ENCODE data around the gene HOXA10.

DNA sequence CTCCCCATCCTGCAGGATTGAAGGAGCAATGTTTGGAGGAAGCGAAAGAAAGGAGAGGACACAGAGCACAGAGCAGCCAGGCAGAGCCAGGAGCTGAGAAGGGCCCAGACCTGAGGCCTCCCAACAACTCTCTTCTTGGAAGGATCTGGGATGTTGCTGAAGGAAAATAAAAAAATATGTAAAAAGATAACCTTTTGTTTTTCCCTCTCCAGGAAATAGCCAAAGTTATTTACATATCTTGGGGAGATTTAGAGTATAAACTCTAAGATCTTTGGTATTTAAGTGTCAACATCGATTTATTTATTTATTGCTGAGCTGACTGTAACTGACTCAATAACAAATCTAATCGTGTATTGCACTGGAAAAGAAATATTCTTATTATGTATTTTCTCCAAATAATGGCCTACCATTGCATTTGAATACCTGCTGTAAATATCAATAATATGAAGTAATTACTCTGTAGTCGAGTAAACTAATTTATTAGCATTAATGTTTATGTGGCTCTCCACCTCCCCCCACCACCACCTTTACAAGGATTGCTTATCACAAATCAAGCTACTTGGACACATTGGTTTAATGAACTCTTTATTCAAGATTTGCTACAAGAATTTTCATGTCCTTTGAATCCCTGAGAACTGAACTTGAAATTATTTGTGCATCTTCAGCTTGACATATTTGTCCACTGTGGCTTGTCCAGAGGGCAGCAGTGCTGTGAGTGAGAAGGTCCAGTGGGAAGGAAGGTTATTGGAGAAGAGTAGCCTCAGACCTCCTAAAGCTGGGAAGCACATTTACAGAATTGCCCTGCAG is 12.8 kb upstream of the HOXA10 start:
- TF ChIP-seq POLR2AphosphoS5 (IDR thresholded peaks at IDR 0.05; ENCODE audit: low read depth, low read length) (no peak), POLR2A (IDR thresholded peaks at IDR 0.05; ENCODE audit: low read depth, low read length) (no peak)

Data from GM12892 (cell line).